Measurements from ENCODE around the gene MSRB3. TPM values are rescaled to one million over a fixed set of nuclear protein-coding genes. Genes with fewer than 3 reads are reported as not detected.

Gene MSRB3
- total and polyA plus RNA-seq, 2 donors (not counting 1 experiment from before 2014, with no cell fraction given), result 46.9 to 105 TPM

DNA sequence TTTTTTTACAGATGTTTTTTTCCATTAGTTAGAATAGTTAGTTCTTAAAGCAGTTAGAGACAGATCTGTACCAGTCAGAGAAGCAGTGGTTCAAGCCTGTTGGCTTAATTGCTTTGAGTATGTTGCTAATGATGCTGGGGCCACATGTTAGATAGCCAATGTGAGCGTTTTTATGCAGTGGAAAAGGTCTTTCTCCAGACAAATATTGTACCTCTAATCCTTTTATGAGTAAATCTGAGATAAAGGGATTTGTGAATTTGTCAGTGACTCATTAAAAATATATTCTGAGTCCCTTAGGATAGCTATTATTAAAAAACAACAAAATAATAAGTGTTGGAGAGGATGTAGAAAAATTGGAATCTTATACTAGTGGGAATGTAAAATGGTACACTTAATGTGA, 154.2 kb downstream of the MSRB3 start:
- Histone ChIP-seq H2AFZ (ENCODE audit: low read length) (no peak overlapping the region), H3K9me3 (ENCODE audit: control insufficient read depth, insufficient read depth, low read depth, low read length) (no peaks in the 10 kb centered on the region), H3K9ac (ENCODE audit: insufficient read depth, low read length) (no peak overlapping the region), H3K36me3 (ENCODE audit: control insufficient read depth, insufficient read depth, low read length) (no peaks in the 10 kb centered on the region), H3K4me2 (ENCODE audit: extremely low read depth, insufficient read depth, low read length) (no peak overlapping the region), H3K4me3 (replicated peaks in 1 of 4; ENCODE audit: control extremely low read depth in 1 of 4, insufficient read depth in 1 of 4, low read depth in 3 of 4, low read length in 4 of 4) (no peak overlapping the region), H4K20me1 (ENCODE audit: control insufficient read depth, extremely low read depth, insufficient read depth, low read length) (no peaks in the 10 kb centered on the region), H3K79me2 (ENCODE audit: control insufficient read depth, insufficient read depth, low read length) (no peaks in the 10 kb centered on the region), H3K27ac (ENCODE audit: insufficient read depth, low read length) (no peak overlapping the region), H3K4me1 (ENCODE audit: control insufficient read depth, extremely low read depth, insufficient read depth, low read length) (peaks cover 17% of the 10 kb centered on the region), H3K27me3 (ENCODE audit: control insufficient read depth, insufficient read depth, low read length) (no peaks in the 10 kb centered on the region)
- no peak for DNase-seq (ENCODE audit: low read depth in 2 of 2)
- no peak for TF ChIP-seq EZH2 (IDR thresholded peaks at IDR 0.05; ENCODE audit: low read length, missing control alignments)
- TF ChIP-seq, protein P1, sequence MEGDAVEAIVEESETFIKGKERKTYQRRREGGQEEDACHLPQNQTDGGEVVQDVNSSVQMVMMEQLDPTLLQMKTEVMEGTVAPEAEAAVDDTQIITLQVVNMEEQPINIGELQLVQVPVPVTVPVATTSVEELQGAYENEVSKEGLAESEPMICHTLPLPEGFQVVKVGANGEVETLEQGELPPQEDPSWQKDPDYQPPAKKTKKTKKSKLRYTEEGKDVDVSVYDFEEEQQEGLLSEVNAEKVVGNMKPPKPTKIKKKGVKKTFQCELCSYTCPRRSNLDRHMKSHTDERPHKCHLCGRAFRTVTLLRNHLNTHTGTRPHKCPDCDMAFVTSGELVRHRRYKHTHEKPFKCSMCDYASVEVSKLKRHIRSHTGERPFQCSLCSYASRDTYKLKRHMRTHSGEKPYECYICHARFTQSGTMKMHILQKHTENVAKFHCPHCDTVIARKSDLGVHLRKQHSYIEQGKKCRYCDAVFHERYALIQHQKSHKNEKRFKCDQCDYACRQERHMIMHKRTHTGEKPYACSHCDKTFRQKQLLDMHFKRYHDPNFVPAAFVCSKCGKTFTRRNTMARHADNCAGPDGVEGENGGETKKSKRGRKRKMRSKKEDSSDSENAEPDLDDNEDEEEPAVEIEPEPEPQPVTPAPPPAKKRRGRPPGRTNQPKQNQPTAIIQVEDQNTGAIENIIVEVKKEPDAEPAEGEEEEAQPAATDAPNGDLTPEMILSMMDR (conservative IDR thresholded peaks at IDR 0.05 in 1 of 2, IDR thresholded peaks at IDR 0.05 in 1 of 2; ENCODE audit: low read depth in 1 of 2, low read length in 2 of 2), result no peak

DNA sequence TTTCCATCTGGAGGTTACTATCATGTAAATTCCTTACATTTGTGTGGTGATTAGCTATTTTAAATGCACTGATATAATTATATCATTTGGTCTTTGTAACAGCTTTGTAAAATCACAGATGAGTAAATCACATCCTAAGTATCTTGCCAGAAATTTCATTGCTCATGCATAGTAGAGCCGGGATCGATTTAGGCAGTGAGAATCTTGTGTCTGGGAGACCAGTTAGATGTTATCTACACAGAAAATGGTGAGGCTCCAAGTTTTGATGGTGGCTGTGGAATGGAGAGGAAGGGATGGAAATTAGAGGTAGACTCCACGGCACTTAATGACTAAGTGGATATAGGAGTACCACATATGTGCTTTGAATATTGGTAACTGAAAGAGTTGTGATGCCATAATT, 156.3 kb downstream of the MSRB3 start:
- Histone ChIP-seq H3K4me2 (ENCODE audit: extremely low read depth, insufficient read depth, low read length) (no peak overlapping the region), H3K36me3 (ENCODE audit: control insufficient read depth, insufficient read depth, low read length) (no peaks in the 10 kb centered on the region), H3K79me2 (ENCODE audit: control insufficient read depth, insufficient read depth, low read length) (no peaks in the 10 kb centered on the region), H2AFZ (ENCODE audit: low read length) (no peak overlapping the region), H3K4me1 (ENCODE audit: control insufficient read depth, extremely low read depth, insufficient read depth, low read length) (peaks cover 15% of the 10 kb centered on the region), H3K27me3 (ENCODE audit: control insufficient read depth, insufficient read depth, low read length) (no peaks in the 10 kb centered on the region), H3K4me3 (replicated peaks in 1 of 4; ENCODE audit: control extremely low read depth in 1 of 4, insufficient read depth in 1 of 4, low read depth in 3 of 4, low read length in 4 of 4) (no peak overlapping the region), H3K27ac (ENCODE audit: insufficient read depth, low read length) (no peak overlapping the region), H3K9me3 (ENCODE audit: control insufficient read depth, insufficient read depth, low read depth, low read length) (no peaks in the 10 kb centered on the region), H3K9ac (ENCODE audit: insufficient read depth, low read length) (no peak overlapping the region), H4K20me1 (ENCODE audit: control insufficient read depth, extremely low read depth, insufficient read depth, low read length) (no peaks in the 10 kb centered on the region)
- no peak for DNase-seq (ENCODE audit: low read depth in 2 of 2)
- TF ChIP-seq, protein P1 (conservative IDR thresholded peaks at IDR 0.05 in 1 of 2, IDR thresholded peaks at IDR 0.05 in 1 of 2; ENCODE audit: low read depth in 1 of 2, low read length in 2 of 2), result no peak
- no peak for TF ChIP-seq EZH2 (IDR thresholded peaks at IDR 0.05; ENCODE audit: low read length, missing control alignments)

DNA sequence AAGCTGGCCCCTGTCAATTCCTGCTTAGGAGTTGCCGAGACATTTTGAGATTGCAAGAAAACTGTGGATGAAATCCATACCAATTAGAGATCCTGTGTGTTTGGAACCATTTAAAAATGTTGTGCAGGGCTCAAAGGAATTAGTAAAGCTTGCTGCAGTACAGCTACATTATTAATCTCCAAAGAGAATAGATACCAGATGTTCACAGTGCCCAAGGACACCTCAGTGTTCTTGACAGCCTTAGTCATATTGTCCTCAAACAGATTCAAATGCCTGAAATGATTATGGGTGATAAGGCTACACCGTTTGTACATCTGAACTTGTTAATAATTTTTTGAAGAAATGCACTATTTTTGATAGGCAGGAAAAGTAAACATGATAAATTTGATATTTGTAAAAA, 164.6 kb downstream of the MSRB3 start:
- no peaks in the 10 kb centered on the region for H3K9me3 ChIP-seq (ENCODE audit: control insufficient read depth, insufficient read depth, low read depth, low read length)
- no peak overlapping the region for H3K9ac ChIP-seq (ENCODE audit: insufficient read depth, low read length)
- TF ChIP-seq EZH2 (IDR thresholded peaks at IDR 0.05; ENCODE audit: low read length, missing control alignments), result no peak
- TF ChIP-seq, protein P1 (conservative IDR thresholded peaks at IDR 0.05 in 1 of 2, IDR thresholded peaks at IDR 0.05 in 1 of 2; ENCODE audit: low read depth in 1 of 2, low read length in 2 of 2), result no peak
- H3K27ac ChIP-seq (ENCODE audit: insufficient read depth, low read length), result no peak overlapping the region
- H4K20me1 ChIP-seq (ENCODE audit: control insufficient read depth, extremely low read depth, insufficient read depth, low read length), result no peaks in the 10 kb centered on the region
- no peak overlapping the region for H3K4me2 ChIP-seq (ENCODE audit: extremely low read depth, insufficient read depth, low read length)
- no peak overlapping the region for H3K4me3 ChIP-seq (replicated peaks in 1 of 4; ENCODE audit: control extremely low read depth in 1 of 4, insufficient read depth in 1 of 4, low read depth in 3 of 4, low read length in 4 of 4)
- no peaks in the 10 kb centered on the region for H3K36me3 ChIP-seq (ENCODE audit: control insufficient read depth, insufficient read depth, low read length)
- no peak for DNase-seq (ENCODE audit: low read depth in 2 of 2)
- no peak overlapping the region for H2AFZ ChIP-seq (ENCODE audit: low read length)
- H3K27me3 ChIP-seq (ENCODE audit: control insufficient read depth, insufficient read depth, low read length), result no peaks in the 10 kb centered on the region
- H3K79me2 ChIP-seq (ENCODE audit: control insufficient read depth, insufficient read depth, low read length), result no peaks in the 10 kb centered on the region
- H3K4me1 ChIP-seq (ENCODE audit: control insufficient read depth, extremely low read depth, insufficient read depth, low read length), result no peaks in the 10 kb centered on the region
